Measurements from ENCODE around the gene USP49. TPM values are rescaled to one million over a fixed set of nuclear protein-coding genes. Genes with fewer than 3 reads are reported as not detected.

Gene USP49
- total and polyA plus RNA-seq, 2 of the 13 experiments (the other 11 are each of a cell fraction or from before 2014, with no cell fraction given), result 2.9 to 4.3 TPM

DNA sequence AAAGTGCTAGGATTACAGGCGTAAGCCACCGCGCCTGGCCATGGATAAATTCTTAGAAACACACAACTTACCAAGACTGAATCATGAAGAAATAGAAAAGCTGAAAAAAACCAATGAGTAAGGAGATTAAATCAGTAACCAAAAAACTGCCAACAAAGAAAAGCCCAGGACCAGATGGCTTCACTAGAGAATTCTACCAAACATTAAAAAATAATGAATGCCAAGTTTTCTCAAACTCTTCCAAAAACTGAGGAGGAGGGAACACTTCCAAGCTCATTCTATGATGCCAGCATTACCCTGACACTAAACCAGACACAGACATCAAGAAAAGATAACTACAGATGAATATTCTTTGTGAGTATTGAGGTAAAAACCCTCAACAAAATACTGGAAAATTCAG, 44.3 kb downstream of the USP49 start:
- no peak overlapping the region for H3K4me2 ChIP-seq (ENCODE audit: low read depth, low read length)
- in situ Hi-C loops (cut with HindIII; ENCODE audit: extremely low pct_ligation_motif_present, low pct_unique_long_range_greater_than_20kb), result no loop called here
- H3K4me3 ChIP-seq (replicated peaks in 1 of 3; ENCODE audit: insufficient read depth in 1 of 3, low read depth in 2 of 3, low read length in 3 of 3), result no peak overlapping the region
- no TSS peak for BruUV-seq (replicated peaks)
- ChIA-PET CTCF (ENCODE audit: low intra/inter-chr PET ratio, low total read pairs) (no interaction called here), POLR2A (no interaction called here)
- TF ChIP-seq, protein P1, sequence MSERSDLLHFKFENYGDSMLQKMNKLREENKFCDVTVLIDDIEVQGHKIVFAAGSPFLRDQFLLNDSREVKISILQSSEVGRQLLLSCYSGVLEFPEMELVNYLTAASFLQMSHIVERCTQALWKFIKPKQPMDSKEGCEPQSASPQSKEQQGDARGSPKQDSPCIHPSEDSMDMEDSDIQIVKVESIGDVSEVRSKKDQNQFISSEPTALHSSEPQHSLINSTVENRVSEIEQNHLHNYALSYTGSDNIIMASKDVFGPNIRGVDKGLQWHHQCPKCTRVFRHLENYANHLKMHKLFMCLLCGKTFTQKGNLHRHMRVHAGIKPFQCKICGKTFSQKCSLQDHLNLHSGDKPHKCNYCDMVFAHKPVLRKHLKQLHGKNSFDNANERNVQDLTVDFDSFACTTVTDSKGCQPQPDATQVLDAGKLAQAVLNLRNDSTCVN (CRISPR knock-in tag; IDR thresholded peaks at IDR 0.05; ENCODE audit: borderline replicate concordance), result no peak
- no peak for TF ChIP-seq HOXA9 (CRISPR knock-in tag; IDR thresholded peaks at IDR 0.05; ENCODE audit: borderline replicate concordance)
- TF ChIP-seq ZNF781 (CRISPR knock-in tag; IDR thresholded peaks at IDR 0.05; ENCODE audit: borderline replicate concordance, not compliant biosample characterization), result no peak
- no peak for TF ChIP-seq ZNF354B (CRISPR knock-in tag; IDR thresholded peaks at IDR 0.05)
- intact Hi-C loops (cut with micrococcal nuclease; ENCODE audit: unreplicated experiment), result no loop called here
- FAIRE-seq (no peak), DNase-seq (ENCODE audit: low spot score) (no peak), ATAC-seq (no peak)
- no peak overlapping the region for H3K27ac ChIP-seq (ENCODE audit: extremely low read length, insufficient read depth, low read length)
- no peaks in the 10 kb centered on the region for H3K79me2 ChIP-seq (ENCODE audit: insufficient read depth, low read length)
- no peak overlapping the region for H3K9ac ChIP-seq (ENCODE audit: insufficient read depth, low read depth, low read length)
- WGBS (ENCODE audit: low lambda C conversion rate), result 93% methylated on average over 3 of the region's 3 CpGs
- H3K27me3 ChIP-seq (ENCODE audit: control insufficient read depth in 1 of 2, insufficient read depth in 2 of 2, low read length in 2 of 2), result no peaks in the 10 kb centered on the region
- no peak overlapping the region for H2AFZ ChIP-seq (ENCODE audit: low read length)
- no peaks in the 10 kb centered on the region for H3K9me3 ChIP-seq (ENCODE audit: low read length)
- no peaks in the 10 kb centered on the region for H3K36me3 ChIP-seq (replicated peaks in 1 of 2; ENCODE audit: control insufficient read depth in 1 of 2, insufficient read depth in 2 of 2, low read length in 2 of 2)
- no peaks in the 10 kb centered on the region for H4K20me1 ChIP-seq (ENCODE audit: insufficient read depth, low read length)
- peaks cover 14% of the 10 kb centered on the region for H3K4me1 ChIP-seq (ENCODE audit: insufficient read depth, low read length)

DNA sequence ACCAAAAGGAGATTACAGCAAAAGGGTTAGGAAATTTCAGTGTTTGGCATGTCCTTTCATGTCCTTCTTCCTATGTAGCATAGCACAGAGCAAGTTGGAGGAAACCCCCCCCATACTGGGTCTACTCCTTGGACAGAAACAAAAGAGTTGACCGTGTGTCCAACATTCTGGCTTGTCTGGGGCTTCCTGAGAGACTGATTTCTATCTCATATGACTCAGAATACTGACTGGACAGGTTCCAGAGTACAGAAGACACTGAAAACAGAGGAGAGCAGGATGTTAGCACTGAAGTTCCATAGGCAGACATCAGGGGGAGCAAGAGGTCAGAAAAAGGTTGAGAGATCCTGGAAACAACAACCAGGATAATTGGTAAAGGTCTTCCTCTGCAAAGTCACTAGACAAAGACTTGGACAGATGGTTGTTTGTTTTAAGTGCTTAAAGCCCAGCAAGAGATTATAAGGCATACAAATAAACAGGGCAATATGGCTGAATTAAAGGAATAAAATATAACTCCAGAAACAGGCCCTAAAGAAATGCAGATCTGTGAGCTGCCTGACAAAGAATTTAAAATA, 48.4 kb downstream of the USP49 start:
- H3K27me3 ChIP-seq (ENCODE audit: control insufficient read depth in 1 of 2, insufficient read depth in 2 of 2, low read length in 2 of 2), result no peaks in the 10 kb centered on the region
- peak overlapping the region; percentile 48; the same call in 1 of the 2 replicates for H3K9ac ChIP-seq (ENCODE audit: insufficient read depth, low read depth, low read length)
- in situ Hi-C loops (cut with HindIII; ENCODE audit: extremely low pct_ligation_motif_present, low pct_unique_long_range_greater_than_20kb) (loop anchor here (5.0 kb wide), 1 partner anchor 201 kb away; no protein-coding TSS in a partner anchor), intact Hi-C loops (cut with micrococcal nuclease; ENCODE audit: unreplicated experiment) (loop anchor here (1.0 kb wide), 3 partner anchors 75 to 198 kb away; partner anchors contain the start of genes BYSL and MED20)
- H2AFZ ChIP-seq (ENCODE audit: low read length), result peak overlapping the region; percentile 66
- WGBS (ENCODE audit: low lambda C conversion rate), result 0% methylated on average over 1 of the region's 1 CpG
- FAIRE-seq (peak; percentile 95), ATAC-seq (peak; percentile 100), DNase-seq (ENCODE audit: low spot score) (peak; percentile 93)
- no peaks in the 10 kb centered on the region for H3K36me3 ChIP-seq (replicated peaks in 1 of 2; ENCODE audit: control insufficient read depth in 1 of 2, insufficient read depth in 2 of 2, low read length in 2 of 2)
- H3K27ac ChIP-seq (ENCODE audit: extremely low read length, insufficient read depth, low read length), result peak overlapping the region; percentile 68
- no peaks in the 10 kb centered on the region for H3K79me2 ChIP-seq (ENCODE audit: insufficient read depth, low read length)
- CTCF ChIA-PET (ENCODE audit: low intra/inter-chr PET ratio, low total read pairs), result interaction anchor here (2.1 to 2.7 kb wide), 2 partner anchors 89 to 197 kb away, joined by 13 to 40 read pairs; no protein-coding TSS in a partner anchor
- H3K4me1 ChIP-seq (ENCODE audit: insufficient read depth, low read length), result peaks cover 16% of the 10 kb centered on the region
- H4K20me1 ChIP-seq (ENCODE audit: insufficient read depth, low read length), result no peaks in the 10 kb centered on the region
- no peaks in the 10 kb centered on the region for H3K9me3 ChIP-seq (ENCODE audit: low read length)
- peak overlapping the region; percentile 59 for H3K4me2 ChIP-seq (ENCODE audit: low read depth, low read length)
- POLR2A ChIA-PET, result interaction anchor here (1.0 to 2.3 kb wide), 3 partner anchors 60 to 197 kb away, joined by 3 to 11 read pairs (median 5); partner anchors contain the start of genes BYSL, MED20 and TOMM6
- H3K4me3 ChIP-seq (replicated peaks in 1 of 3; ENCODE audit: insufficient read depth in 1 of 3, low read depth in 2 of 3, low read length in 3 of 3), result peak overlapping the region in 1 of 3 experiments; percentile 24; a peak in 1 of 6 replicates
- BruUV-seq (replicated peaks), result no TSS peak
- no peak for TF ChIP-seq BCL6 (CRISPR knock-in tag; IDR thresholded peaks at IDR 0.05)
- TF ChIP-seq, protein P2, sequence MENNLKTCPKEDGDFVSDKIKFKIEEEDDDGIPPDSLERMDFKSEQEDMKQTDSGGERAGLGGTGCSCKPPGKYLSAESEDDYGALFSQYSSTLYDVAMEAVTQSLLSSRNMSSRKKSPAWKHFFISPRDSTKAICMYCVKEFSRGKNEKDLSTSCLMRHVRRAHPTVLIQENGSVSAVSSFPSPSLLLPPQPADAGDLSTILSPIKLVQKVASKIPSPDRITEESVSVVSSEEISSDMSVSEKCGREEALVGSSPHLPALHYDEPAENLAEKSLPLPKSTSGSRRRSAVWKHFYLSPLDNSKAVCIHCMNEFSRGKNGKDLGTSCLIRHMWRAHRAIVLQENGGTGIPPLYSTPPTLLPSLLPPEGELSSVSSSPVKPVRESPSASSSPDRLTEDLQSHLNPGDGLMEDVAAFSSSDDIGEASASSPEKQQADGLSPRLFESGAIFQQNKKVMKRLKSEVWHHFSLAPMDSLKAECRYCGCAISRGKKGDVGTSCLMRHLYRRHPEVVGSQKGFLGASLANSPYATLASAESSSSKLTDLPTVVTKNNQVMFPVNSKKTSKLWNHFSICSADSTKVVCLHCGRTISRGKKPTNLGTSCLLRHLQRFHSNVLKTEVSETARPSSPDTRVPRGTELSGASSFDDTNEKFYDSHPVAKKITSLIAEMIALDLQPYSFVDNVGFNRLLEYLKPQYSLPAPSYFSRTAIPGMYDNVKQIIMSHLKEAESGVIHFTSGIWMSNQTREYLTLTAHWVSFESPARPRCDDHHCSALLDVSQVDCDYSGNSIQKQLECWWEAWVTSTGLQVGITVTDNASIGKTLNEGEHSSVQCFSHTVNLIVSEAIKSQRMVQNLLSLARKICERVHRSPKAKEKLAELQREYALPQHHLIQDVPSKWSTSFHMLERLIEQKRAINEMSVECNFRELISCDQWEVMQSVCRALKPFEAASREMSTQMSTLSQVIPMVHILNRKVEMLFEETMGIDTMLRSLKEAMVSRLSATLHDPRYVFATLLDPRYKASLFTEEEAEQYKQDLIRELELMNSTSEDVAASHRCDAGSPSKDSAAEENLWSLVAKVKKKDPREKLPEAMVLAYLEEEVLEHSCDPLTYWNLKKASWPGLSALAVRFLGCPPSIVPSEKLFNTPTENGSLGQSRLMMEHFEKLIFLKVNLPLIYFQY (CRISPR knock-in tag; IDR thresholded peaks at IDR 0.05; ENCODE audit: borderline replicate concordance), result 0 out of 2 replicates have a peak, but pooled peaks have one; percentile 42
- no peak for TF ChIP-seq SKI (IDR thresholded peaks at IDR 0.05; ENCODE audit: partially characterized antibody)
- TF ChIP-seq ZNF720 (CRISPR knock-in tag; IDR thresholded peaks at IDR 0.05), result no peak
